ENCODE results near the gene SLC35D2. TPM values are rescaled to one million over a fixed set of nuclear protein-coding genes. Genes with fewer than 3 reads are reported as not detected.
"Not testable (repeated sequence)": the region's sequence is repeated elsewhere in the genome, so short reads cannot be mapped to it uniquely, and the experiment has no call there.

Gene SLC35D2
- total RNA-seq, 1 donor from 2014 or later, result 70.0 TPM

DNA sequence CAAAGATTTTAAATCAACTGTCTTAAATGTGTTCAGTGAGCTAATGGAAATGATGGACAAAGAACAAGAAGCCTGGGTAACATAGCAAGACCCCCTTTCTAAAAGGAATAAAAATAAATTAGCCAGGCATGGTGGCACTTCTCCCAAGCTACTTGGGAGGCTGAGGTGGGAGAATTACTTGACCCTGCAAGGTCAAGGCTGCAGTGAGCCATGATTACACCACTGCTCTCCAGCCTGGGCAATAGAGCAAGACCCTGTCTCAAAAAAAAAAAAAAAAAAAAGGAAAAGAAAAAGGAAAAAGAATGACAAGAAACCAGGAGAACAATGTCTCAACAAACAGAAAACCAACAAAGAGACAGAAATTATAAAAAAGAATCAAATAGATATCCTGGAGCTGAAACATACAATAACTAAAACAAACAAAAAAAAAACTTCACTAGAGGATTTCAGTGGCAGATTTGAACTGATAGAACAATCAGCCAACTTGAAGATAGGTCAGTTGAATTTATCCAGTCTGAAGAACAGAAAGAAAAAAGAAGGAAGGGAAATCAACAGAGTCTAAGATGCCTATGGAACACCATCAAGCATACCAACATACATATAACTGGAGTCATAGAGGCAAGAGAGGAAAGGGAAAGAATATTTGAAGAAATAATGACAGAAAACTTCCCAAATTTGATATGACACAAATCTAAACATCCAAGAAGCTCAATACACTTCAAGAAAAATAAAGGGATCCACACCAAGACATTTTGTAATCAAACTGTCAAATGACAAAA, 16.8 kb upstream of the SLC35D2 start:
- no peak for DNase-seq (ENCODE audit: low spot score)

DNA sequence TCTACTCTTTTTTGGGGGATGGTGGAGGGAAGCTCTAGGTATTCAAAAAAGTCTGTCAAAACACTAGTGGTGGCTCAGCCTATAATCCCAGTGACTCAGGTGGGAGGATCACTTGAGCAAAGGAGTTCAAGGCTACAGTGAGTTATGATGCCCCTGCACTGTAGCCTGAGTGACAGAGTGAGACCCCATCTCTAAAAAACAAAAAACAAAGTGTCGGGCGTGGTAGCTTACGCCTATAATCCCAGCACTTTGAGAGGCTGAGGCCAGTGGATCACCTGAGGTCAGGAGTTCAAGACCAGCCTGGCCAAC, 15.8 kb upstream of the SLC35D2 start:
- no peak for DNase-seq (ENCODE audit: low spot score)

DNA sequence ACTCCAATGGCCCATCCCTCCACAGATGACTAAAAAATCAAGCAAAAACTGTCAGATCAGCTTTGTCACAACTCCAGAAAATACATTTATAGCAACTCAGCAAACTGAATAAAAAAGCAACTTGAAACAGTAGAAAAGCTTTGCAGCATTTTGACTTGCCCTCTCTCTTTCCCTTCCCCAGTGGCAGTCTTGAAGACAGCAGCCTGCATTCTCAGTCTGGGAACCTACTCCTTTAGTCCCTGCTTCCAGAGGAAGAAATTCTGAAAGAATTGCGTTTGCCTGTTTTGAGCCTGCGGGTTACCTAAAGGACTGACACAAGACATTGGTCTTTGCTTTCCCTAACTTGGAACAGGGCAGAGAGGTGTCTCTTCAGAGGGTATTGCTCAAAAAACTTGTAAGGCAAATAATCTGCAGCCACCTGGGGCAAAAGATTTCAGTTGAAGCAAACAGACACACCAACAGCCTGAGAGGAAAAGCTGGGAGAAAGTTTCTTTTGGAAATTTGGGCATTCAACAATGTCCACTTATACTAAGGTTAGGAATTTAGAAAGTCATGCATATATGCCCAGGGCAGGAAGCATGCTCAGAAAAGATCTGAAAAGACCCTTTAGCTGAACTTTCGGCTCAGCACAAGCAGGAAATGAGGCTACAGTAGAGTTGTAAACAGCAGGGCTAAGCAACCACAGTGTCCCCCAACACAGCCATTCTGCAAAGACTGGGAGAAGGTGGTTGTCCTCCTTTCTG, 15.2 kb upstream of the SLC35D2 start:
- DNase-seq (ENCODE audit: low spot score), result no peak

DNA sequence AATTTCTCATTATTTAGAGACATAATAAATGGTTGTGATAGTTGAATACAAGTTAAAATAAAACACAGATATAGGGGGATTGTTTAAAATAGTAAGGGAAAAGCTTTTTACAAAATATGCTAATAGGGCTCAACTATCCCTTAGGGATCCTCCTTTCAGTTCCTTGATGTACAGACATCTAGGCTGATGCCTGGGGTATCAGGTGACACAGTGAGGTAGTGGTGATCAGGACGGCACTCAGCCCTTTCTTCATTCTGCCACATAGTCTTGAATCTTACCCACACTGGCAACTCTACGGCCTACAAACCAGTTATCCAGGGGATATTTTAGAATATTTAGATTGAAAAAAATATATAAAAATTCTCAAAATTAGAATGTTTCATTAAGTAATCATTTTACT, 12.5 kb upstream of the SLC35D2 start:
- no peak for DNase-seq (ENCODE audit: low spot score)

DNA sequence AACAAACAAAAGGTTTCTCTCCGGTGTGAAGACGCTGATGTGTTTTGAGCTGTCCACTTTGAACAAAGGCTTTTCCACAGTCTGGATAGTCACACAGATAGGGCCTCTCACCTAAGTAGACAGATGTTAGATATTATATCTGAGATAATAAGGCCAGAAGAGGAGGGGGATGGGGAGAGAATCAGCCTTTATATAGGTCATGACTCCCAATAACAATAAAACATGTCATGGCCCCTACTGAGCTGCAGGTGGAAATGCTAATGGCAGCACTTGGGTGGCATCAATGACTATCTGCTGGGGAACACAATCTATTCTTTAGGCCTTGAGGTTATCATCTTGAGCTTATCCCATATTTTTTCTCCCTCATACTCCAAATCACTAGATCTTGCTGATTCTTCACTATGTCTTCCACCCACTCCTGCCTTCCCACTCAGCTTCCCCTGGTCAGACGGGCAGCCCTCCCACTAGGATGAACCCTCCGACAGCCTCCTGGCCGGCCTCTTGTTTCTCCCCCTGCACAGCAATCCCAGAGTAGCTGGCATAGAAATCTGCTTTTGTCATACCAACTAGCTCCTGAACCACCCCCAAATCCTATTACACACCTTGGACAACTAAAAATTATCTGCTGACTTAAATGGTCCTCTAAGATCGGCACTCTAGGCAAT, 11.5 kb upstream of the SLC35D2 start:
- DNase-seq (ENCODE audit: low spot score), result no peak

DNA sequence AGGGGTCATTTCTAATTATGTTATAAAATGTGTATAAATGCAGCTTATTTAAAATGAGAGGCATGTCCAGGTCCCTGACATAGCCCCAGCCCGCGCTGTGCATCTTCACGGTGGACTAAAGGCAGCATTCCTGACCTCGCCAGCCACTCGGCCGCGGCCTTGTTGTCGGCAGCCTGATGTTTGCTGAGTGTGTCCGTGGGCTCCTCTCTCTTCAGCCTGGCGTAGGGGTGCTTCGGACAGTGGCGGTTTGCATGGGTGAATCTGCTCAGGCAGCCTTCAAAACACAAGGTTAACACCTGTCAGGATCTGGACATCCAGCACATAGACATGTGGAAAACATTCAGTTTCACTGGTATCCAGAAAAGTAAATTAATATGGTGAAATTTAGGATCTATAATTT, 8.8 kb upstream of the SLC35D2 start:
- no peak for DNase-seq (ENCODE audit: low spot score)

DNA sequence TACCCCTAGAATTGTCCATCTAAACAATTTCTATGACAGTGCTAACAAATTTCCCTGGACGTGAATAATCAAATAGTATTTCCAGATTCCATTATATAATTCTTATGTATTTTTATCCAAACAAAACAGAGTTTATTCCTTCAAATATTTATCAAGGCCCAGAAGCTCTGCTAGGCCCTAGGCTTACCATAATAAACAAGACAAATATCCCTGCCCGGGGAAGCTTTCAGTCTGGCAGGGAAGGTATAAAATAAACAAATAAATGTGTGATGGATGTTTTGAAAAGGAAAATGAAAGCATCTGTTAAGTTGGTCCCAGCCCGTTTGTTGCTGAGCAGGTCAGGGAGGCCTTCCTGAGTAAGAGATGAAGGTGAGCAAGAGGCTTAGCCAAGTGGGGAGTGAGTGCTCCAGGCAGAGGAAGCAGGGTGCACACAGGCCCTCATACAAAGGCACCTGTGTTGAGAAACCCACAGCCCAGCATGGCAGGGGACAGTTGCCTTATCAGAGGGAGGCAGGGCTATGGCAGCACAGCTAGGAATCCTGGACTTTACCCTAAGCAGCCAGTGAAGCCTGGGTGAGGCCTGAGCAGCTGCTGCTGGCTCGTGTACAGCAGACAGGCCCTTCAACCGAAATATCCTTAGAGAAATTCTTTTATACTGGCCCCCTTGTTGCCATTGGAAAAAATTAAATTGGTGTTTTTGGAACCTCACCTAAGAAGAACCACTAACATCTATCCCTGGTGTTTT, 7.7 kb upstream of the SLC35D2 start:
- DNase-seq (ENCODE audit: low spot score), result peak; percentile 71

DNA sequence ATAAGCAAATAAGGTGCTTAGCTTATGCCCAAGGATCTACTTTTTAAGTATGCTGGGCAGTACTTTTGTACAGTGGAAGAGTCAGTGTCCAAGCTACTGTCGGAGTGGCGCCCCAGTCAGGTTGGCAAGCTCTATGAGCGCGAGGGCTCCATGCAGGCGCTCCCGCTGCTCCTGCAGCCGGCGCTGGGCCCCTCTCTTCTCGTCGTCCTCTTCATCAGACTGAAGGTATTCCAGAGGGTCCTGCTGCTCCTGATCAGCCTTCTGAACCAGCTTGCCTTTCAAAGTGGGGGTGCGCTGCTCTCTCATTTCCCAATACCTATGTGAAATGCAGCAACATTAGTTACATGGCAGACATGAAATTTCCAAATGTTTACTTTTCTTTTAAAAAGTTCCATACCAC, 4.6 kb upstream of the SLC35D2 start:
- no peak for DNase-seq (ENCODE audit: low spot score)

DNA sequence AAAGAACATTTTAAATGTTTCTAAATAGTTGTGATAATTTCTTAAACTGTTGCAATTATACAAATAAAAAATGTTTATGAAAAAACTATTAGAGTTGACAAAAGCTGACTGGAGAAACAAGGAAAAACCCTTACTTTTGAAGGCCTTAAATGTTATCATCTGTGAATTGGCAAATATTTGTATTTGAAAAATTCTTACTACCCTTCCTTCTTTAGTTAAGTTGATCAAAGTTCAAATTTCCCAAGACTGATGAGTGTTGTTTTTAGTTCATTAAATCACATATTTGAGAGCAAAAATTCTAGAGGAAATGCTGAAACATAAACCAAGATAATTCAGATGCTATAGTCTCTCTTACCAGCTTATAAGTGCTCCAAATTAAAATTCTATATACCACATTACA, 2.6 kb upstream of the SLC35D2 start:
- DNase-seq (ENCODE audit: low spot score), result no peak

DNA sequence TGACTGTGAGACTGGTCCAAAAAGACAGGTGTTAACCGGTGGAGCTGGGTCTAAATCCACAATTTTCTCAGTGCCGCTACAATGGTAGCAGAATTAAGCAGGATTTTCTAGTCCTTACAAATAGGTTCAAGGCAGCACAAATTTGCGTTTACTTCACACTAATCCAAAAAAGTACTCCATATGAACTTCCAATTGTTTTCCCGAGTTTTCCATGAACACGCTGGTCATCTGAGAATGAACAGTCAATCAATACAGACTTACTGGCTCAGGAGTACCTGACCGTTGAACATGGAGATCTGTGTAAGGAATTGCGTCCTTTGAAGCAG, 709 bp downstream of the SLC35D2 start:
- DNase-seq (ENCODE audit: low spot score), result no peak

DNA sequence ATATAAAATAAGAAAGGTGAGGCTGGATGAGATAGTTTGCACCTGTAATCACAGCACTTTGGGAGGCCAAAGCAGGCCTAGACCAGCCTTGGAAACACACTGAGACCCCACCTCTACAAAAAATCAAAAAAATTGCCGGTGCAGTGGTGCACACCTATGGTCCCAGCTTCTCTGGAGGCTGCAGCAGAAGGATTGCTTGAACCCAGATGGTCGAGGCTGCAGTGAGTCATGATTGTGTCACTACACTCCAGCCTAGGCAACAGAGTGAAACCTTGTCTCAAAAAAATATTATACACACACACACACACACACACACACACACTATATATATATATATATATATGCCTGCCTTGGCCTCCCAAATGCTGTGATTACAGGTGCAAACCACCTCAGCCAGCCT, 1.3 kb downstream of the SLC35D2 start:
- no peak for DNase-seq (ENCODE audit: low spot score)

DNA sequence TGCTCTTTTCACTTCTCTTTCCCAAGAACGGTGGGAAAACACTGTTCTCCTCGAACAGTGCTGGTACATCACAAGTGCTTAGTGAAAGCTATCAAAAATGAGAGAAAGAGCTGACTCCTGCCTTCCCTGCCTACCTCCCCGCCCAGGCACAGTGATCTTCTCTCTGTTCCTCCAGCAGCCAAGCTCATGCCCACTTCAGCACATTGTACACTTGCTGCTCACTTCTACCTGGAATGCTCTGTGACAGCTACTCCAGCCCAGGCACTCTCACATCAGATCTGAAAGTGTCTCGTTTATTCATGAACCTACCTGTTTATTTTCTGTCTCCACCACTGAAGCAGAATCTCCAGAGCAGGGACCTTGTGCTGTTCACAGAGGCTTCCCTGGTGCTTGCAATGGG, 1.8 kb downstream of the SLC35D2 start:
- DNase-seq (ENCODE audit: low spot score), result no peak

DNA sequence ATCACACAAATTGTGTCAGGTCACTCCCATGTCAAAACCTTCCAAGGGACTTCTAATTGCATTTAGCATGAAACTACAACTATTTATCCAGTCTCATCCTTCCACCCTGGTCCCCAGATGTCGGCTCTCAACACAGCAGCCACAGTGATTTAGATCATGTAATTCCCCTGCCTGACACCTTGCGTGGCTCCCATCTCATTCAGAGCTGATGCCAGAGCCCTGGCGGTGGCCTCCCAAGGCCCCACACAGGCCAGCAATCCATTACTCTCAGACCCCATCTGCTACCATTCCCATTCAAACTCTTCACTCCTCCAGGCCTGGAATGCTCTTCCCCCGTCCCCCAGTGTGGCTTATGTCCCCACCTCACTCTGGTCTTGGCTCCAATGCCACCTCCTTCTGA, 2.4 kb downstream of the SLC35D2 start:
- no peak for DNase-seq (ENCODE audit: low spot score)

DNA sequence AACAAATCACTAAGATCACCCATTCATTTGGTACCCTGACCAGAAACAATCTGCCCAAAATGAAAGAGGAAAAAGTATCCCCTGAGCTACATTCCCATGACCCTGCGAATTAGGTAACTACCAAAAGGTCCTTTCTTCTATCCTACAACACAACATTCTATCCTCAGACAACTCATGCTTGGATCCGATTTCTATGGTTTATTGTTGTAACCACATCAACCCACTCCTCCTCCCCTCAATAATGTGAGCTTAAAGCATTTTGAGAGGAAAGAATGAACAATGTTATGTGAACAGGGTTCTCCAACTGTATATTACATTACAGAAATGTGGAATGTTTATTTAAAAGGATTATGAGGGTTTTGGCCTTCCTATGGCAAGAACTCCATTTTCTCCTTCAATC, 4.0 kb downstream of the SLC35D2 start:
- DNase-seq (ENCODE audit: low spot score), result no peak

DNA sequence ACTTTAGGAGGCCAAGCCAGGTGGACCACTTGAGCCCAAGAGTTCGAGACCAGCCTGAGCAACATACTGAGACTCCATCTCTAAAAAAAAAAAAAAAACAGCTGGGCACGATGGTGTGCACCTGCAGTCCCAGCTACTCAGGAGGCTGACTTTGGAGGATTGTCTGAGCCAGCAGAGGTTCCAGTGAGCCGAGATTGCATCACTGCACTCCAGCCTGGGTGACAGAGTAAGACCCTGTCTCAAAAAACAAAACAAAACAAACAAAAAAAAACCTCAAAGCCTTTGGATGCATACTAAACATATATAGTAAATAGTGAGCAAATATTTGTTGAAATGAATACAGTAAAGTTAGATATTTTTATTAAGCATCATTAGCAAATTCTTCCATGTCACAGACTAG, 5.3 kb downstream of the SLC35D2 start:
- no peak for DNase-seq (ENCODE audit: low spot score)

DNA sequence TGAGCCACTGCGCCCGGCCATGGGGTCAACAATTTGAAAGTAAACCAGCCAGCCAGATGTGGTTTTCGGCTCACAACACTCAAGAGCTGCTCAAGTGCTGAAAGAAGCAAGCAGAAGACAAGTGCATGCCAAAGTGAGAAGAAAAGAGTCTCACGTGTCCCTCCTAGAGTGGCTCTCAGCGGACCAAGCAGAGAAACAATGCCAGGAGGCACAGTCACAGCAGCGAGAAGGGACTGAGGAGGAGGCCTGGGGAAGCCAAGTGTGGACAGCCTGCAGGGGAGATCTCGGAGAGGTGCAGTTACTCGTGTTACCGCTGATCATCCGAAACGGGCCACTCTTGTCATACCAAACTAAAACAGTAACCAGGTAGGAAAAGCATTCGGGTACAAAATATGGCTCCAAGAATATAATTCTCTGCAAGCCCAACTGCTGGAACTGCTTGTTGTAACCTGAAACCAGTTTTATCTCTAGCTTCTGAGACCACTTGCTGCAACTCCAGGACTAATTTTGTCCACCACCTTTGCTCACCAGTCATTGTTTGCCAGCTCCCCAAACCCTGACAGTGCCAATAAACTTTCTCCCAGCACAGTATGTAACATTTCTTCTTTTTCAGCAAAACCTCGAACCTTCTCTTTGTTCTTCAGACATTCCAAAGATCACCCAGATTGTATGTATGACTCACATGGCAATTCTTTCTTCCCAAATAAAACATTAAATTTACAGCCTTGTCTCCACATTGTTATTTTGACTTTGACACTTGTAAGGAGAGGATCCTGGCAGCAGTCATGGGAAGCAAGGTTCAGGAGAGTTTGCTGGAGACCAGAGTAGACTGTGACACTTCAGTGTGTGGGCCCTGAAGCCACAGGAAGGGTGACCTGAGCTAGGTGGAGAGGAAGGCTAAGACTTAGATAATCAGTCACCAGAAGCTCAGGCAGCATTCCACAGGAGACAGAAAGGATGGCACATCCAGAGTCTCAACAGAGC, 6.3 kb downstream of the SLC35D2 start:
- DNase-seq (ENCODE audit: low spot score), result no peak

DNA sequence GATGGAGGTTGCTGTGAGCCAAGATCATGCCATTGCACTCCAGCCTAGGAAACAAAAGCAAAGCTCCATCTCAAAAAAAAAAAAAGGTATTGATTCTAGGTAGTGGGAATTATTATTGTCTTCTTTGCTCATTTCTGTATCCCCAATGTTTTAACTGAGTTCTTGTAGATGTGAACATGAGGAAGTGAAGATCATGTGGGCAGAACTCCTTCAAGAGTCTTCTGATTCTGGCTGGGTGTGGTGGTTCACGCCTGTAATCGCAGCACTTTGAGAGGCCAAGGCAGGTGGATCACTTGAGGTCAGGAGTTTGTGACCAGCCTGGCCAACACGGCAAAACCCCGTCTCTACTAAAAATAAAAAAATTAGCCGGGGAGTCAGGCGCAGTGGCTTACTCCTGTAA, 8.0 kb downstream of the SLC35D2 start:
- DNase-seq (ENCODE audit: low spot score), result not testable (repeated sequence)

DNA sequence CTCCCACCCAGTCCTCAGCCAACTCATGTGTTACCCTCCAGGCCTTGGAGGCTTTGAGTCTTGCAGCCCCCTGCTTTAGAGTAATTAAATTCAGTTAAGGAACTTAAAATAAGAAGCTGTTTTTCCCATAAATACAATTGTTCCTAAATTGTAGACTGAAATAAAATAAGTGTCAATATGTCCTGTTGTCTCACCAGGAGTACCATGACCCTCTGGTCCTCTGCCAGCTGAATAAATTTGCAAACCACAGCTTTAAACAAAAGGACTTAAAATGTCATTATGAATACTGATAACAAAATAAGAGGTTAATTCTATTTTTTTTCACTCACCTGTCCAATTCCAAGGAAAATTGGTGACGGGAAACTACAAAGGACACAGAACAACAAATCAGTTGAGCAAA, 15.6 kb downstream of the SLC35D2 start:
- no peak for DNase-seq (ENCODE audit: low spot score)

DNA sequence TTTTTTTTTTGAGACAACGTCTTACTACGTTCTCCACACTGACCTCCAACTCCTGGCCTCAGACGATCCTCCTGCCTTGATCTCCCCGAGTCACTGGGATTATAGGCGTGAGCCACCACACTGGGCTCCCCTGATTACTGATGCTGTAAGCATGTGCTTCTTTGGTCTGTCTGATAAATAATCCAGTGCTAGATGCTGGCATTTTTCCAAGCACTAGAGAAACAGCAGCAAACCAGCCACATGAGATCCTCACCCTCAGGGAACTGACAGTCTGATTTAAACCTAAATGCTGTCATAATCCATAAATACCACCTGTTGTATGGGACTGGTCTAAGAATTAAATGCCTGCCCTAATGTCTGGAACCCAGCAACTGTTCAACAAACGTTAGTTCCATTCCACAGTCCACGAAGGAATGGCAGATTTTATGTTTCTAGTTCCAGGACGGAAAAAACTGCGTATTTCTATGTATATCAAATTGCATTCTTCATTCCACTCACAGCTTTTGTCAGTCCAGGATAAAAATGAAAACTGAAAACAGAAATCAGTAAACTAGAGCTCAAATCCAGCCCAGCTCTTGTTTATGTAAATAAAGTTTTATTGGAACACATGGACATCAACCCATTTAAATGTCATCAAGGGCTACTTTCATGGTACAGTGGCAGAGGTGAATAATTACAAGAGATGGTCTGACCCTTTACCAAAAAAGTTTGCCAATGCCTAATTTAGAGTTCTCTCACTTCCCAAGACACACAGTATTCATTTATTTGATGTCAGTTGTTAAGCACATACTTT, 20.1 kb downstream of the SLC35D2 start:
- no peak for DNase-seq (ENCODE audit: low spot score)

DNA sequence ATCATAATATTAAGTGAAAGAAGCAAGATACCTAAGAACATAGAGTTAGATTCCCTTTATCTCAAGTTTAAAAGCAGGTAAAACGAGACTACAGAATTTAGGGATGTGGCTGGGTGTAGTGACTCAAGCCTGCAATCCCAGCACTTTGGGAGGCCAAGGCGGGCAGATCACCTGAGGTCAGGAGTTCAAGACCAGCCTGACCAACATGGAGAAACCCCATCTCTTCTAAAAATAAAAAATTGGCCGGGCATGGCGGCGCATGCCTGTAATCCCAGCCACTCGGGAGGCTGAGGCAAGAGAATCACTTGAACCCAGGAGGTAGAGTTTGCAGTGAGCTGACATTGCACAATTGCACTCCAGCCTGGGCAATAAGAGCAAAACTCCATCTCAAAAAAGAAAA, 21.4 kb downstream of the SLC35D2 start:
- not testable (repeated sequence) for DNase-seq (ENCODE audit: low spot score)

DNA sequence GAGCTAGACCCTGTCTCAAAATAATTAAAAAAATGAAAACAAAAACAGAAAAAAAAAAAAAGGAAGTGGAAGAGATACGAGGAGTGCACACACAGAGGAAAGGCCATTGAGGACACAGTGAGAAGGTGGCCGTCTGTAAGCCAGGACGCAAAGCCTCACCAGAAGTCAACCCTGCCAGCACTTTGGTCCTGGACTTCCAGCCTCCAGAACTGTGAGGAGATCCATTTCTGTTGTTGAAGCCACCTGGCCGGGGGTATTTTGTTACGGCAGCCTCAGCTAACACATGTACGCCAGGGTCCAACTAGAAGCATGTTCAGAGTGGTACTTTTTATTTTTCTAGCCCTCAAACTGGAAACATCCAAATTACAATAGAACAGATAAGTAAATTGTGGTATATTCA, 21.8 kb downstream of the SLC35D2 start:
- no peak for DNase-seq (ENCODE audit: low spot score)
